ENCODE measurements around the gene GPC5. TPM values are rescaled to one million over a fixed set of nuclear protein-coding genes. Genes with fewer than 3 reads are reported as not detected.

GPC5 gene
- total and polyA plus RNA-seq, 2 of the 8 experiments (the other 6 are each of a cell fraction or from before 2014, with no cell fraction given) = 0.20 to 0.39 TPM

DNA sequence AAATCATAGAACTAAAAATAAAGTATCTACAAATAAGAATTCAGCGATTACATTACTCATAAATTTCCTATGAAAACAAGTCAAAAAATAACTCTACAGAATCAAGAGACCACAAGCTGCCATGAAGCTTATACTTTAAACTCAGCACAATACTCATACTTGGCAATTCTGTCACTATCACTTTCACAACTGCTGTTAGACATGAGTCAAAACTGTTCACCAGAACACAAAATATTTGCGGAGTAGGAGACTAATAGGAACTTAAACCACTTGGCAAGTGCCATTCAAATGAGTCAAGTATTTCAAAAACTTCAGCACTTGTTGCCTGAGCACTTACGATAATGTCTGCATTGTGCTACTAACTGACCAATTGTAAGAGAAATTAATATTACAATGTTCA lies 1440.4 kb downstream of the GPC5 start:
- H3K79me2 ChIP-seq (ENCODE audit: control insufficient read depth in 1 of 2, insufficient read depth in 2 of 2, low read length in 2 of 2) = no peaks in the 10 kb centered on the region
- no peak overlapping the region for H2BK12ac ChIP-seq (ENCODE audit: low read depth, low read length)
- no peak overlapping the region for H2BK120ac ChIP-seq (replicated peaks; ENCODE audit: low read depth, low read length)
- no peak for DNase-seq (ENCODE audit: low read depth in 1 of 2, low spot score in 2 of 2)
- no peak overlapping the region for H2BK15ac ChIP-seq (ENCODE audit: low read length)
- CTCF ChIA-PET (ENCODE audit: partially characterized antibody) = no interaction called here
- H3K4me1 ChIP-seq (replicated peaks in 1 of 4; ENCODE audit: control insufficient read depth in 3 of 4, insufficient read depth in 4 of 4, low read length in 3 of 4) = no peaks in the 10 kb centered on the region
- H3K23ac ChIP-seq (ENCODE audit: insufficient read length) = no peak overlapping the region
- no peak for FAIRE-seq
- H4K20me1 ChIP-seq (replicated peaks in 1 of 2; ENCODE audit: control insufficient read depth in 1 of 2, insufficient read depth in 2 of 2, low read length in 2 of 2) = no peaks in the 10 kb centered on the region
- H4K5ac ChIP-seq (ENCODE audit: insufficient read length, low read depth, low read length) = no peak overlapping the region
- H3K9ac ChIP-seq (replicated peaks in 1 of 4; ENCODE audit: extremely low read depth in 1 of 4, low read depth in 3 of 4, low read length in 3 of 4) = no peak overlapping the region
- no peak overlapping the region for H2AFZ ChIP-seq (ENCODE audit: low read length)
- no peak overlapping the region for H4K91ac ChIP-seq (replicated peaks; ENCODE audit: insufficient read length, low read length)
- H4K8ac ChIP-seq (ENCODE audit: extremely low read depth, insufficient read depth, low read length) = no peak overlapping the region
- H3K4me2 ChIP-seq (ENCODE audit: insufficient read depth in 1 of 2, low read depth in 2 of 2, low read length in 2 of 2) = no peak overlapping the region
- H3K23me2 ChIP-seq (ENCODE audit: low read depth, low read length) = no peaks in the 10 kb centered on the region
- no peaks in the 10 kb centered on the region for H3K27me3 ChIP-seq (replicated peaks in 1 of 4; ENCODE audit: control insufficient read depth in 3 of 4, extremely low read depth in 1 of 4, insufficient read depth in 3 of 4, low read length in 3 of 4)
- POLR2A ChIA-PET (ENCODE audit: partially characterized antibody) = no interaction called here
- 85% methylated on average over 3 of the region's 3 CpGs; no CpG with 5 or more reads in 1 of the 2 experiments for WGBS, 2 experiments (ENCODE audit: extremely low coverage in 1 of 2, insufficient coverage in 1 of 2, insufficient read length in 1 of 2, insufficient replicate concordance in 2 of 2, low coverage in 1 of 2, low lambda C conversion rate in 2 of 2, missing lambda C conversion rate in 1 of 2)
- no peak overlapping the region for H2BK20ac ChIP-seq (ENCODE audit: low read length)
- no peak overlapping the region for H2AK5ac ChIP-seq (ENCODE audit: low read depth, low read length)
- no peak overlapping the region for H2BK5ac ChIP-seq (ENCODE audit: low read depth, low read length)
- H3K36me3 ChIP-seq (ENCODE audit: control insufficient read depth in 2 of 4, insufficient read depth in 4 of 4, low read length in 3 of 4) = no peaks in the 10 kb centered on the region
- H3K4me3 ChIP-seq (ENCODE audit: extremely low read depth in 1 of 4, insufficient read depth in 2 of 4, low read depth in 3 of 4, low read length in 4 of 4) = no peak overlapping the region
- no peak overlapping the region for H3K4ac ChIP-seq (replicated peaks; ENCODE audit: insufficient read length, low read depth, low read length)
- no peak overlapping the region for H3K56ac ChIP-seq (replicated peaks; ENCODE audit: insufficient read length, low read depth, low read length)
- H3K79me1 ChIP-seq (ENCODE audit: low read depth, low read length) = no peaks in the 10 kb centered on the region
- no peak overlapping the region for H3K14ac ChIP-seq (ENCODE audit: insufficient read length)
- no peak overlapping the region for H3K18ac ChIP-seq (ENCODE audit: extremely low read depth, low read length)
- no peaks in the 10 kb centered on the region for H3K9me3 ChIP-seq (ENCODE audit: insufficient read depth in 2 of 2, low read depth in 1 of 2, low read length in 1 of 2)
- H3K27ac ChIP-seq (ENCODE audit: low read depth, low read length) = no peak overlapping the region
- no peak for TF ChIP-seq YY1 (IDR thresholded peaks at IDR 0.05; ENCODE audit: low read depth, low read length)
- no peak for TF ChIP-seq PHF8 (conservative IDR thresholded peaks at IDR 0.05; ENCODE audit: low read depth, low read length)
- no peak for TF ChIP-seq CEBPB (IDR thresholded peaks at IDR 0.05; ENCODE audit: low read depth, low read length)
- no peak for TF ChIP-seq POLR2AphosphoS5 (IDR thresholded peaks at IDR 0.05; ENCODE audit: low read depth, low read length)
- TF ChIP-seq SRF (IDR thresholded peaks at IDR 0.05; ENCODE audit: low read depth, low read length) = no peak
- TF ChIP-seq SIN3A (conservative IDR thresholded peaks at IDR 0.05 in 1 of 2, IDR thresholded peaks at IDR 0.05 in 1 of 2; ENCODE audit: low read depth in 1 of 2, low read length in 2 of 2) = no peak
- TF ChIP-seq, protein P1, sequence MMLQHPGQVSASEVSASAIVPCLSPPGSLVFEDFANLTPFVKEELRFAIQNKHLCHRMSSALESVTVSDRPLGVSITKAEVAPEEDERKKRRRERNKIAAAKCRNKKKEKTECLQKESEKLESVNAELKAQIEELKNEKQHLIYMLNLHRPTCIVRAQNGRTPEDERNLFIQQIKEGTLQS (IDR thresholded peaks at IDR 0.05; ENCODE audit: insufficient read depth, low read depth, low read length) = no peak
- no peak for TF ChIP-seq ASH2L (IDR thresholded peaks at IDR 0.05; ENCODE audit: low read length)
- TF ChIP-seq, protein P2, sequence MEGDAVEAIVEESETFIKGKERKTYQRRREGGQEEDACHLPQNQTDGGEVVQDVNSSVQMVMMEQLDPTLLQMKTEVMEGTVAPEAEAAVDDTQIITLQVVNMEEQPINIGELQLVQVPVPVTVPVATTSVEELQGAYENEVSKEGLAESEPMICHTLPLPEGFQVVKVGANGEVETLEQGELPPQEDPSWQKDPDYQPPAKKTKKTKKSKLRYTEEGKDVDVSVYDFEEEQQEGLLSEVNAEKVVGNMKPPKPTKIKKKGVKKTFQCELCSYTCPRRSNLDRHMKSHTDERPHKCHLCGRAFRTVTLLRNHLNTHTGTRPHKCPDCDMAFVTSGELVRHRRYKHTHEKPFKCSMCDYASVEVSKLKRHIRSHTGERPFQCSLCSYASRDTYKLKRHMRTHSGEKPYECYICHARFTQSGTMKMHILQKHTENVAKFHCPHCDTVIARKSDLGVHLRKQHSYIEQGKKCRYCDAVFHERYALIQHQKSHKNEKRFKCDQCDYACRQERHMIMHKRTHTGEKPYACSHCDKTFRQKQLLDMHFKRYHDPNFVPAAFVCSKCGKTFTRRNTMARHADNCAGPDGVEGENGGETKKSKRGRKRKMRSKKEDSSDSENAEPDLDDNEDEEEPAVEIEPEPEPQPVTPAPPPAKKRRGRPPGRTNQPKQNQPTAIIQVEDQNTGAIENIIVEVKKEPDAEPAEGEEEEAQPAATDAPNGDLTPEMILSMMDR (IDR thresholded peaks at IDR 0.05; ENCODE audit: control extremely low read depth in 1 of 3, insufficient read depth in 1 of 3, low read depth in 1 of 3, low read length in 3 of 3) = no peak
- no peak for TF ChIP-seq SP4 (IDR thresholded peaks at IDR 0.05; ENCODE audit: low read length)
- TF ChIP-seq FOSL1 (IDR thresholded peaks at IDR 0.05; ENCODE audit: insufficient read depth, low read depth, low read length) = no peak
- no peak for TF ChIP-seq CHD2 (IDR thresholded peaks at IDR 0.05; ENCODE audit: low read length)
- TF ChIP-seq BACH1 (IDR thresholded peaks at IDR 0.05; ENCODE audit: low read length) = no peak

Data from H1 (cell line).